Measurements from ENCODE around the gene FREY1. TPM values are rescaled to one million over a fixed set of nuclear protein-coding genes. Genes with fewer than 3 reads are reported as not detected.

Gene FREY1
- total RNA-seq, 1 donor, result 1.8 TPM

GRCh38 chr11:45926001-45926401 lies 18.9 kb upstream of the FREY1 start:
- Histone ChIP-seq H3K4me2 (ENCODE audit: insufficient read depth, low read length) (no peak overlapping the region), H3K4me1 (ENCODE audit: insufficient read depth, low read length) (no peaks in the 10 kb centered on the region), H3K27me3 (ENCODE audit: insufficient read depth, low read length) (peaks cover 52% of the 10 kb centered on the region), H3K36me3 (ENCODE audit: insufficient read depth, low read length) (no peaks in the 10 kb centered on the region), H3K4me3 (ENCODE audit: insufficient read depth, low read length) (no peak overlapping the region), H3K9me3 (ENCODE audit: low read depth, low read length) (no peaks in the 10 kb centered on the region), H3K27ac (ENCODE audit: low read depth, low read length) (no peak overlapping the region), H4K20me1 (ENCODE audit: insufficient read depth, low read length) (peaks cover 3% of the 10 kb centered on the region), H2AFZ (ENCODE audit: low read length) (no peak overlapping the region), H3K79me2 (ENCODE audit: insufficient read depth, low read length) (no peaks in the 10 kb centered on the region)
- no peak for TF ChIP-seq CTCF (IDR thresholded peaks at IDR 0.05; ENCODE audit: extremely low read depth, low read depth, low read length)
- peak; percentile 76 for DNase-seq (ENCODE audit: insufficient read length, low spot score, missing footprints)

- Histone ChIP-seq H4K20me1 (ENCODE audit: insufficient read depth, low read length) (peaks cover 3% of the 10 kb centered on the region), H3K27me3 (ENCODE audit: insufficient read depth, low read length) (peaks cover 55% of the 10 kb centered on the region), H3K4me1 (ENCODE audit: insufficient read depth, low read length) (no peaks in the 10 kb centered on the region), H3K4me3 (ENCODE audit: insufficient read depth, low read length) (no peak overlapping the region), H3K4me2 (ENCODE audit: insufficient read depth, low read length) (no peak overlapping the region), H3K9me3 (ENCODE audit: low read depth, low read length) (no peaks in the 10 kb centered on the region), H3K36me3 (ENCODE audit: insufficient read depth, low read length) (no peaks in the 10 kb centered on the region), H2AFZ (ENCODE audit: low read length) (no peak overlapping the region), H3K27ac (ENCODE audit: low read depth, low read length) (no peak overlapping the region), H3K79me2 (ENCODE audit: insufficient read depth, low read length) (no peaks in the 10 kb centered on the region)
- TF ChIP-seq CTCF (IDR thresholded peaks at IDR 0.05; ENCODE audit: extremely low read depth, low read depth, low read length), result no peak
- DNase-seq (ENCODE audit: insufficient read length, low spot score, missing footprints), result no peak
These were observed 18.5 kb upstream of the FREY1 start for GRCh38 chr11:45925550-45925949.

DNA sequence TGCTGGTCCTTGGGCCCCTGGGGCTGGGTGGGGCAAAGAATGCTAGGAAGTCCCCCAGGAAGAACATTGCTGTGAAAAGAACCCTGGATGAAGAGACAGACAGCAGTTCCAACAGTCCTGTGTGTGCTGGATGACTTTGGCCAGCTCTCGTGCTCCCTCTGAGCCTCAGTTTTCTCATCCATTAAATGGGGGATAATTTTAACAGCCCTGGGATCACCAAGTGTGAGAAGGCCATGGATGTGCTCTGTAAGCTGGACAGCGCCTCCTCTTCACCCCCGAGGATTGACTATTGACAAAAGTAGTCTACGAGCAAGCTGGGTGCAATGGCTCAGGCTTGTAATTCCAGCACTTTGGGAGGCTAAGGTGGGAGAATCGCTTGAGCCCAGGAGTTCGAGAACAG lies 17.9 kb upstream of the FREY1 start:
- H3K4me3 ChIP-seq (ENCODE audit: insufficient read depth, low read length), result no peak overlapping the region
- TF ChIP-seq CTCF (IDR thresholded peaks at IDR 0.05; ENCODE audit: extremely low read depth, low read depth, low read length), result no peak
- H3K9me3 ChIP-seq (ENCODE audit: low read depth, low read length), result no peaks in the 10 kb centered on the region
- no peaks in the 10 kb centered on the region for H3K79me2 ChIP-seq (ENCODE audit: insufficient read depth, low read length)
- no peaks in the 10 kb centered on the region for H3K36me3 ChIP-seq (ENCODE audit: insufficient read depth, low read length)
- no peak overlapping the region for H3K4me2 ChIP-seq (ENCODE audit: insufficient read depth, low read length)
- DNase-seq (ENCODE audit: insufficient read length, low spot score, missing footprints), result peak; percentile 86
- peaks cover 55% of the 10 kb centered on the region for H3K27me3 ChIP-seq (ENCODE audit: insufficient read depth, low read length)
- H2AFZ ChIP-seq (ENCODE audit: low read length), result no peak overlapping the region
- H3K27ac ChIP-seq (ENCODE audit: low read depth, low read length), result no peak overlapping the region
- H3K4me1 ChIP-seq (ENCODE audit: insufficient read depth, low read length), result no peaks in the 10 kb centered on the region
- H4K20me1 ChIP-seq (ENCODE audit: insufficient read depth, low read length), result peaks cover under 1% of the 10 kb centered on the region

GRCh38 chr11:45924036-45924915 lies 17.2 kb upstream of the FREY1 start:
- Histone ChIP-seq H3K36me3 (ENCODE audit: insufficient read depth, low read length) (no peaks in the 10 kb centered on the region), H2AFZ (ENCODE audit: low read length) (no peak overlapping the region), H4K20me1 (ENCODE audit: insufficient read depth, low read length) (no peaks in the 10 kb centered on the region), H3K9me3 (ENCODE audit: low read depth, low read length) (no peaks in the 10 kb centered on the region), H3K4me1 (ENCODE audit: insufficient read depth, low read length) (no peaks in the 10 kb centered on the region), H3K4me2 (ENCODE audit: insufficient read depth, low read length) (no peak overlapping the region), H3K79me2 (ENCODE audit: insufficient read depth, low read length) (no peaks in the 10 kb centered on the region), H3K4me3 (ENCODE audit: insufficient read depth, low read length) (no peak overlapping the region), H3K27ac (ENCODE audit: low read depth, low read length) (no peak overlapping the region), H3K27me3 (ENCODE audit: insufficient read depth, low read length) (peaks cover 55% of the 10 kb centered on the region)
- DNase-seq (ENCODE audit: insufficient read length, low spot score, missing footprints), result peak; percentile 92
- TF ChIP-seq CTCF (IDR thresholded peaks at IDR 0.05; ENCODE audit: extremely low read depth, low read depth, low read length), result no peak

All from osteoblast (primary cell).